PC-3 (cell line): ENCODE results near the gene SLC6A18.

Experiments used
- EZH2 ChIP-seq: fragments of 300-600 bp; sonication (generic); IDR thresholded peaks from one replicate; pipeline ENCODE4 v1.6.1; 2017; ENCODE audit warnings: antibody characterized with exemption, mild to moderate bottlenecking, low read length; ENCODE audit not compliant: unreplicated experiment
- TF ChIP-seq, protein P1 (sequence below): fragments of 300-600 bp; sonication (generic); conservative IDR thresholded peaks from 2 replicates; pipeline ENCODE4 v1.5.1; 2017; ENCODE audit warnings: antibody characterized with exemption, low read depth, mild to moderate bottlenecking, low read length

DNA sequence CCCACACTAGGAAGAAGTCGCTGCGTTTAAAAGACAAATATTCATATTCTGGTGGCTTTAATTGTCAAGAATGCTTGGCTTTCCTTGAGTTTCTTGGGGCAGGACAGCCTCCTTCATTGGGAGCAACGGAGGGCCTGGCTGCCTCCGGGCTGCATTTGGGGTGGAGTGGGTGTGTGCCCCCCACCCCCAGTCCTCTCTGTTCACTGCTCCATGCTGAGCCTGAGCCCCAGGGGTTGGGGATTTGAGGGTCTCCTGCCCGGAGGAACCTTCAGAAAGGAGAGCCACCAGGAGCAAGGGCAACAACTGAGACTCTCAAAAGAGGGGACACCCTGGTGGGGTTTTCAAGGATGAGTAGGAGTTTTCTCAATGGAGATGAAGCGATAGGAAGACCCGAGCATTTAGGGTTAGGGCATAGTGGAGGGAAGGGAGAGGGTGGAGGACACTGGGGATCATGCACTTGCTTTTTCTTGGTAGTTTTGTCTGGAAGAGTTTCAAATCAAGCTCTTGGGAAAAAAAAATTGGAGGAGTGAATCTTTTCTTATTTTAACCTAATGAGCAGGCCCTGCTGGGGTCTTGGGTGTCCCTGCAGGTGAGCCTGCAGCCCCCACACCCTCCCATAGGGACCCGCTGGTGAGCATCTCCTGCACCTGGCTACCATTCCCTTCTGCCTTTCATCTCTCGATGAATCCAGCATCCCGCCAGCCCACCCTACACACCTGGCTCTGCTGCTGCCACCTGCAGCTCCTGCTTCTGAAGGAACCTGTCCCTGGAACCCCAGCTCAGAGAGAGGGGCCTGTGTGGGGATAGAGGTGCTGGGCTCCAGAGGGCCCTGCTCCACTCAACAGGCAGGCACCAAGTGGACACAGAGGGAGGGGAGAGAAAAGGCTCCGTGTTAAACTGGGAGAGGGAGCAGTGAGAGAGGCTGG lies 19.7 kb upstream of the SLC6A18 start:
- TF ChIP-seq EZH2 = no peak
- TF ChIP-seq, protein P1, sequence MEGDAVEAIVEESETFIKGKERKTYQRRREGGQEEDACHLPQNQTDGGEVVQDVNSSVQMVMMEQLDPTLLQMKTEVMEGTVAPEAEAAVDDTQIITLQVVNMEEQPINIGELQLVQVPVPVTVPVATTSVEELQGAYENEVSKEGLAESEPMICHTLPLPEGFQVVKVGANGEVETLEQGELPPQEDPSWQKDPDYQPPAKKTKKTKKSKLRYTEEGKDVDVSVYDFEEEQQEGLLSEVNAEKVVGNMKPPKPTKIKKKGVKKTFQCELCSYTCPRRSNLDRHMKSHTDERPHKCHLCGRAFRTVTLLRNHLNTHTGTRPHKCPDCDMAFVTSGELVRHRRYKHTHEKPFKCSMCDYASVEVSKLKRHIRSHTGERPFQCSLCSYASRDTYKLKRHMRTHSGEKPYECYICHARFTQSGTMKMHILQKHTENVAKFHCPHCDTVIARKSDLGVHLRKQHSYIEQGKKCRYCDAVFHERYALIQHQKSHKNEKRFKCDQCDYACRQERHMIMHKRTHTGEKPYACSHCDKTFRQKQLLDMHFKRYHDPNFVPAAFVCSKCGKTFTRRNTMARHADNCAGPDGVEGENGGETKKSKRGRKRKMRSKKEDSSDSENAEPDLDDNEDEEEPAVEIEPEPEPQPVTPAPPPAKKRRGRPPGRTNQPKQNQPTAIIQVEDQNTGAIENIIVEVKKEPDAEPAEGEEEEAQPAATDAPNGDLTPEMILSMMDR = no peak
